Keratinocyte (primary cell): Measurements from ENCODE around the gene F11R. TPM values are rescaled to one million over a fixed set of nuclear protein-coding genes. Genes with fewer than 3 reads are reported as not detected.

ENCODE experiments used
- DNase-seq: peaks from one replicate; pipeline ENCODE4 v3.0.0-alpha.2; 2011; ENCODE audit warnings: low read depth, missing footprints, low spot score
- FAIRE-seq: peaks from 2 replicates; lab custom pipeline; 2011; peaks lifted over from hg19 to GRCh38; lab: Jason Lieb, UNC
- H2AFZ ChIP-seq: 2 replicates; pipeline ENCODE4 v1.6.0; 2012; ENCODE audit warnings: low read length, control low read depth, inconsistent platforms; ENCODE audit not compliant: control insufficient read depth
- H3K27ac ChIP-seq: 2 replicates; pipeline ENCODE4 v1.5.1; 2011; ENCODE audit warnings: low read length; ENCODE audit not compliant: control insufficient read depth, insufficient read depth
- H3K27me3 ChIP-seq: 3 replicates; pipeline ENCODE4 v1.6.0; 2011; ENCODE audit warnings: low read length; ENCODE audit not compliant: control insufficient read depth, insufficient read depth; ENCODE audit errors: extremely low read depth
- H3K36me3 ChIP-seq, 2 experiments: 2 replicates in 1 of 2; 3 replicates in 1 of 2; pipeline ENCODE4 v1.5.1; 2011; ENCODE audit warnings: low read length in 2 of 2, mild to moderate bottlenecking in 1 of 2; ENCODE audit not compliant: control insufficient read depth in 2 of 2, insufficient read depth in 2 of 2; ENCODE audit errors: extremely low read depth in 1 of 2
- H3K4me1 ChIP-seq: 3 replicates; pipeline ENCODE4 v1.5.1; 2011; ENCODE audit warnings: low read length; ENCODE audit not compliant: control insufficient read depth, insufficient read depth; ENCODE audit errors: extremely low read depth
- H3K4me2 ChIP-seq: 3 replicates; pipeline ENCODE4 v1.6.0; 2011; ENCODE audit warnings: low read depth, low read length; ENCODE audit not compliant: control insufficient read depth, insufficient read depth; ENCODE audit errors: extremely low read depth
- H3K4me3 ChIP-seq, 3 experiments: fragments of 200-600 bp in 1 of 3; sonication (generic) in 1 of 3; 2 replicates in 2 of 3; 3 replicates in 1 of 3; pipeline ENCODE4 v1.5.1; 2011 to 2016; ENCODE audit warnings: low read length in 3 of 3, mild to moderate bottlenecking in 3 of 3, control low read depth in 2 of 3, inconsistent platforms in 1 of 3, low read depth in 1 of 3, mixed read lengths in 1 of 3, mixed run types in 1 of 3, moderate library complexity in 1 of 3; ENCODE audit not compliant: control insufficient read depth in 2 of 3, insufficient read depth in 2 of 3; ENCODE audit errors: extremely low read depth in 1 of 3
- H3K79me2 ChIP-seq: 2 replicates; pipeline ENCODE4 v1.6.0; 2012; ENCODE audit warnings: low read length; ENCODE audit not compliant: control insufficient read depth, insufficient read depth
- H3K9ac ChIP-seq: 3 replicates; pipeline ENCODE4 v1.6.0; 2011; ENCODE audit warnings: low read length; ENCODE audit not compliant: control insufficient read depth, insufficient read depth; ENCODE audit errors: extremely low read depth
- H3K9me1 ChIP-seq: 3 replicates; pipeline ENCODE4 v1.6.0; 2011; ENCODE audit warnings: low read length; ENCODE audit not compliant: control insufficient read depth, insufficient read depth; ENCODE audit errors: extremely low read depth
- H3K9me3 ChIP-seq: 2 replicates; pipeline ENCODE4 v1.5.1; 2012; ENCODE audit warnings: low read depth, low read length; ENCODE audit not compliant: control insufficient read depth
- H4K20me1 ChIP-seq: 3 replicates; pipeline ENCODE4 v1.6.0; 2011; ENCODE audit warnings: low read length; ENCODE audit not compliant: control insufficient read depth, insufficient read depth; ENCODE audit errors: extremely low read depth
- EZH2 ChIP-seq: IDR thresholded peaks from one replicate; pipeline ENCODE4 v1.6.1; 2012; ENCODE audit warnings: inconsistent platforms, mild to moderate bottlenecking, low read length, moderate library complexity
- dilution Hi-C: fragments of 300-500 bp; cut with MboI; formaldehyde crosslinking; loops from one replicate; pipeline ENCODE4 v1.7.0; 2020; ENCODE audit warnings: low sequenced_read_pairs; ENCODE audit not compliant: extremely low pct_ligation_motif_present
- polyA plus RNA-seq, 5 experiments: library from polyadenylated mRNA; depleted of rRNA in 3 of 5; stranded (reverse) in 3 of 5; stranded (forward) in 1 of 5; unstranded in 1 of 5; fragments of >200 nt; gene quantifications; 1 replicate in 1 of 5; 2 replicates in 3 of 5; 3 replicates in 1 of 5; pipeline versions ENCODE4 v1.2.1 to v1.2.3, GENCODE V29; 2011 to 2012; ENCODE audit warnings: missing spikeins in 2 of 5, low read depth in 1 of 5, low replicate concordance in 1 of 5
- TF ChIP-seq, protein P1 (sequence below), 3 experiments: IDR thresholded peaks in 1 of 3; conservative IDR thresholded peaks in 1 of 3; optimal IDR thresholded peaks in 1 of 3; 2 replicates in 2 of 3; 3 replicates in 1 of 3; pipeline versions ENCODE3 to v1.5.1; 2011; ENCODE audit warnings: low read length in 3 of 3, mild to moderate bottlenecking in 3 of 3, moderate library complexity in 2 of 3, control low read depth in 1 of 3, inconsistent platforms in 1 of 3; ENCODE audit not compliant: insufficient read depth in 2 of 3; ENCODE audit errors: extremely low read depth in 1 of 3

The F11R gene
- polyA plus RNA-seq, 1 donor (not counting 4 experiments of a cell fraction or from before 2014, with no cell fraction given): 224 TPM

DNA sequence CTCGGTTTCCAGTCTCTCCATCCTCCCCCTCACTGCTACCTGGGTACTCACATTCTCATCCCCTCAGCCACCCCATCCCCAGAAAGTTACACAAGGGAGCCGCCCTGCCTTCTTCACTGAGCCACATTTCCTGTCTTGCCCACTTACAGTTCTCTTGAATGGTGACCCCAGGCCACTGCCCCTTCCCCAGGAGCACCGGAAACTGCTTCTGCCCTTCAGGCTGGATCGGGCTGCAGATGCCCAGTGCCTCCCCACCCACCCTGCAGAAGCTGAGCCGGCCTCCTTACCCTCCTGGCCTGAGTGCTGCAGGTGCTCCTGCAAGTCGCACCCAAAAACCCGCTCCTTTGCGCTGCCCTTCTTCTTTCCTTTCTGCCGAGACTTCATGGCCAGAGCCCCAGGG, 48.3 kb upstream of the F11R start:
- no peaks in the 10 kb centered on the region for H3K9me3 ChIP-seq
- H3K79me2 ChIP-seq: no peaks in the 10 kb centered on the region
- peaks cover 2% of the 10 kb centered on the region for H3K9me1 ChIP-seq
- no peaks in the 10 kb centered on the region for H3K27me3 ChIP-seq
- no peak overlapping the region for H3K4me2 ChIP-seq
- TF ChIP-seq, protein P1, sequence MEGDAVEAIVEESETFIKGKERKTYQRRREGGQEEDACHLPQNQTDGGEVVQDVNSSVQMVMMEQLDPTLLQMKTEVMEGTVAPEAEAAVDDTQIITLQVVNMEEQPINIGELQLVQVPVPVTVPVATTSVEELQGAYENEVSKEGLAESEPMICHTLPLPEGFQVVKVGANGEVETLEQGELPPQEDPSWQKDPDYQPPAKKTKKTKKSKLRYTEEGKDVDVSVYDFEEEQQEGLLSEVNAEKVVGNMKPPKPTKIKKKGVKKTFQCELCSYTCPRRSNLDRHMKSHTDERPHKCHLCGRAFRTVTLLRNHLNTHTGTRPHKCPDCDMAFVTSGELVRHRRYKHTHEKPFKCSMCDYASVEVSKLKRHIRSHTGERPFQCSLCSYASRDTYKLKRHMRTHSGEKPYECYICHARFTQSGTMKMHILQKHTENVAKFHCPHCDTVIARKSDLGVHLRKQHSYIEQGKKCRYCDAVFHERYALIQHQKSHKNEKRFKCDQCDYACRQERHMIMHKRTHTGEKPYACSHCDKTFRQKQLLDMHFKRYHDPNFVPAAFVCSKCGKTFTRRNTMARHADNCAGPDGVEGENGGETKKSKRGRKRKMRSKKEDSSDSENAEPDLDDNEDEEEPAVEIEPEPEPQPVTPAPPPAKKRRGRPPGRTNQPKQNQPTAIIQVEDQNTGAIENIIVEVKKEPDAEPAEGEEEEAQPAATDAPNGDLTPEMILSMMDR (optimal IDR thresholded peaks at IDR 0.05 in 1 of 3, IDR thresholded peaks at IDR 0.05 in 1 of 3, conservative IDR thresholded peaks at IDR 0.05 in 1 of 3; ENCODE audit: extremely low read depth in 1 of 3, insufficient read depth in 2 of 3, low read length in 3 of 3): no peak
- TF ChIP-seq EZH2: no peak
- DNase-seq (no peak), FAIRE-seq (no peak)
- no peak overlapping the region for H3K4me3 ChIP-seq
- no peaks in the 10 kb centered on the region for H4K20me1 ChIP-seq
- no peaks in the 10 kb centered on the region for H3K36me3 ChIP-seq
- H3K4me1 ChIP-seq: peaks cover 28% of the 10 kb centered on the region
- no peak overlapping the region for H2AFZ ChIP-seq
- dilution Hi-C loops: no loop called here
- no peak overlapping the region for H3K27ac ChIP-seq
- no peak overlapping the region for H3K9ac ChIP-seq

DNA sequence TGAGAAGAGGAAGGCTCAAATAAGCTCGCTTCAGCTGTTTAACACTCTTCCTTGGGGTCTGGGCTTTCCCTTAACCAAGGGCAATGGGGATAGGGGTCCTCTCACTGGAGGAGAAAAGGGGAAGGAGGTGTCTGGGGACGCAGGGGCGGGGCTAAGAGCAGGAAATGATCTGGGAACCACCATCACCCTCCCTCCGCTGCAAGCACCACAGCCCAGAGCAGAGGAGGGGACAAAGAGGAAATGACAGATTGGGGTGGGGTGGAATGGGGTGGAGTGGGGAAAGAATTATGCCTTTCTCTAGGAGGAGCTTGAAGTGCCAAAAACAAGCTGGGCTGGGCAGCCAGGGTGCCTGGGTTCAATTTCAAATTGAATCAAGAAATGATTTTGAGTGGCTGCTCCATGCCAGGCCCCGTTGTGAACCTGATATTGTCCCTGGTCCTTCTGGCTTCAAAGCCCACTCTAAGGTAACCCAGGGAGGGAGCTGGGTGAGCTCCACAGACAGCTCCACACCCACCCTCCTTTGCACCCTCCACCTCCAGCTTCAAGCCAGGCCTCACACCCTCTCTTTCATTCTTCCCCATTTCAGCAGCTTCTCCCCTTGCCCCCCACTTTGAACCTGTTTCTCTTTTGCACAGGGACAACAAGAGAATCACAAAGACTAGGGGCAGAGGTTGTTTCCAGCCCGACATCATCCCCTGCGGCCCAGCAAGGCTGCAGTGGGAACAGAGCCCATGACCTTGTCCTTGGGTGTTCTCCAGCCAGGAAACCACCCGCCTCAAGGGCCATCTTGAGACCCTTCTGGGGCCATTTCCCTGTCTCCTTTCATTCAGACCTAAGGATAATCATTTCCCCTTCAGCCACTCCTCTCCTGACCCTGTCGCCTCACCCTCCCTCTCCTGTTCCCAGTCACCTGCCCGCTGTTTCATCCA, 47.6 kb upstream of the F11R start:
- Histone ChIP-seq H3K36me3 (no peaks in the 10 kb centered on the region), H3K27me3 (no peaks in the 10 kb centered on the region), H2AFZ (peak overlapping the region; percentile 61), H3K4me1 (peaks cover 21% of the 10 kb centered on the region), H3K9me1 (peaks cover 2% of the 10 kb centered on the region), H3K9ac (no peak overlapping the region), H4K20me1 (no peaks in the 10 kb centered on the region), H3K79me2 (no peaks in the 10 kb centered on the region), H3K4me3 (no peak overlapping the region), H3K4me2 (no peak overlapping the region), H3K27ac (no peak overlapping the region), H3K9me3 (no peaks in the 10 kb centered on the region)
- TF ChIP-seq, protein P1 (optimal IDR thresholded peaks at IDR 0.05 in 1 of 3, IDR thresholded peaks at IDR 0.05 in 1 of 3, conservative IDR thresholded peaks at IDR 0.05 in 1 of 3; ENCODE audit: extremely low read depth in 1 of 3, insufficient read depth in 2 of 3, low read length in 3 of 3): no peak
- TF ChIP-seq EZH2: no peak
- DNase-seq: no peak
- dilution Hi-C loops: no loop called here
- no peak for FAIRE-seq
